ENCODE measurements around the gene NCR1.

DNA sequence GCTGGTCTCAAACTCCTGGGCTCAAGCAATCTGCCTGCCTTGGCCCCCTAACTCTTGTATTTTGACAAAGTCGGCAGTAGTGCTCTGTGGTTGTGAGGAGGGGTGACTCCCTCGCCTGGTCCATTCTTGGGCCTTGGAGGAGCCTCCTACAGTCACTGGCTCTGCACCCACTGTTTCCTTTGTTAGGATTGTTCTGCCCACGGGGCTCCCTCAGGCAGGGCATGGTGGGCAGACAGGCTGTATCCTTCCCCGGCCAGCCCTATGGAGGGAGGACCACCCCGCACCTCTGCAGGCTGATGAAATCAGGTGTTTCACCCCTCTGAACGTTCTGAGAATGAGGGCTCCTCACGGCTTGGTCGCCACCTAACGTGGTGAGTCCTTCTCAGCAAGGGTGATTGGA, 22.7 kb upstream of the NCR1 start:
- TF ChIP-seq EP300 (IDR thresholded peaks at IDR 0.05; ENCODE audit: borderline replicate concordance in 1 of 2, control insufficient read depth in 1 of 2, low read depth in 2 of 2, low read length in 2 of 2) (no peak), FOS (IDR thresholded peaks at IDR 0.05; ENCODE audit: borderline replicate concordance, extremely low read depth, insufficient read length) (no peak), CEBPB (IDR thresholded peaks at IDR 0.05; ENCODE audit: borderline replicate concordance in 1 of 2, low read depth in 2 of 2, low read length in 2 of 2) (no peak), CBFB (IDR thresholded peaks at IDR 0.05; ENCODE audit: low read depth) (no peak), TCF7 (IDR thresholded peaks at IDR 0.05; ENCODE audit: borderline replicate concordance) (no peak), MEF2A (IDR thresholded peaks at IDR 0.05; ENCODE audit: insufficient read depth, low read depth, low read length) (no peak), POLR2A (IDR thresholded peaks at IDR 0.05; ENCODE audit: low read depth, low read length) (no peak), NR2C1 (IDR thresholded peaks at IDR 0.05) (no peak), RCOR1 (conservative IDR thresholded peaks at IDR 0.05; ENCODE audit: low read depth, low read length) (no peak), SPI1 (IDR thresholded peaks at IDR 0.05; ENCODE audit: borderline replicate concordance, insufficient read depth, low read depth, low read length) (no peak)
- TF ChIP-seq, protein P1, sequence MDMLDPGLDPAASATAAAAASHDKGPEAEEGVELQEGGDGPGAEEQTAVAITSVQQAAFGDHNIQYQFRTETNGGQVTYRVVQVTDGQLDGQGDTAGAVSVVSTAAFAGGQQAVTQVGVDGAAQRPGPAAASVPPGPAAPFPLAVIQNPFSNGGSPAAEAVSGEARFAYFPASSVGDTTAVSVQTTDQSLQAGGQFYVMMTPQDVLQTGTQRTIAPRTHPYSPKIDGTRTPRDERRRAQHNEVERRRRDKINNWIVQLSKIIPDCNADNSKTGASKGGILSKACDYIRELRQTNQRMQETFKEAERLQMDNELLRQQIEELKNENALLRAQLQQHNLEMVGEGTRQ (IDR thresholded peaks at IDR 0.05; ENCODE audit: borderline replicate concordance, low read depth, low read length) = no peak
- TF ChIP-seq, protein P2, sequence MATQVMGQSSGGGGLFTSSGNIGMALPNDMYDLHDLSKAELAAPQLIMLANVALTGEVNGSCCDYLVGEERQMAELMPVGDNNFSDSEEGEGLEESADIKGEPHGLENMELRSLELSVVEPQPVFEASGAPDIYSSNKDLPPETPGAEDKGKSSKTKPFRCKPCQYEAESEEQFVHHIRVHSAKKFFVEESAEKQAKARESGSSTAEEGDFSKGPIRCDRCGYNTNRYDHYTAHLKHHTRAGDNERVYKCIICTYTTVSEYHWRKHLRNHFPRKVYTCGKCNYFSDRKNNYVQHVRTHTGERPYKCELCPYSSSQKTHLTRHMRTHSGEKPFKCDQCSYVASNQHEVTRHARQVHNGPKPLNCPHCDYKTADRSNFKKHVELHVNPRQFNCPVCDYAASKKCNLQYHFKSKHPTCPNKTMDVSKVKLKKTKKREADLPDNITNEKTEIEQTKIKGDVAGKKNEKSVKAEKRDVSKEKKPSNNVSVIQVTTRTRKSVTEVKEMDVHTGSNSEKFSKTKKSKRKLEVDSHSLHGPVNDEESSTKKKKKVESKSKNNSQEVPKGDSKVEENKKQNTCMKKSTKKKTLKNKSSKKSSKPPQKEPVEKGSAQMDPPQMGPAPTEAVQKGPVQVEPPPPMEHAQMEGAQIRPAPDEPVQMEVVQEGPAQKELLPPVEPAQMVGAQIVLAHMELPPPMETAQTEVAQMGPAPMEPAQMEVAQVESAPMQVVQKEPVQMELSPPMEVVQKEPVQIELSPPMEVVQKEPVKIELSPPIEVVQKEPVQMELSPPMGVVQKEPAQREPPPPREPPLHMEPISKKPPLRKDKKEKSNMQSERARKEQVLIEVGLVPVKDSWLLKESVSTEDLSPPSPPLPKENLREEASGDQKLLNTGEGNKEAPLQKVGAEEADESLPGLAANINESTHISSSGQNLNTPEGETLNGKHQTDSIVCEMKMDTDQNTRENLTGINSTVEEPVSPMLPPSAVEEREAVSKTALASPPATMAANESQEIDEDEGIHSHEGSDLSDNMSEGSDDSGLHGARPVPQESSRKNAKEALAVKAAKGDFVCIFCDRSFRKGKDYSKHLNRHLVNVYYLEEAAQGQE (IDR thresholded peaks at IDR 0.05; ENCODE audit: low read depth, low read length) = no peak
- TF ChIP-seq, protein P3, sequence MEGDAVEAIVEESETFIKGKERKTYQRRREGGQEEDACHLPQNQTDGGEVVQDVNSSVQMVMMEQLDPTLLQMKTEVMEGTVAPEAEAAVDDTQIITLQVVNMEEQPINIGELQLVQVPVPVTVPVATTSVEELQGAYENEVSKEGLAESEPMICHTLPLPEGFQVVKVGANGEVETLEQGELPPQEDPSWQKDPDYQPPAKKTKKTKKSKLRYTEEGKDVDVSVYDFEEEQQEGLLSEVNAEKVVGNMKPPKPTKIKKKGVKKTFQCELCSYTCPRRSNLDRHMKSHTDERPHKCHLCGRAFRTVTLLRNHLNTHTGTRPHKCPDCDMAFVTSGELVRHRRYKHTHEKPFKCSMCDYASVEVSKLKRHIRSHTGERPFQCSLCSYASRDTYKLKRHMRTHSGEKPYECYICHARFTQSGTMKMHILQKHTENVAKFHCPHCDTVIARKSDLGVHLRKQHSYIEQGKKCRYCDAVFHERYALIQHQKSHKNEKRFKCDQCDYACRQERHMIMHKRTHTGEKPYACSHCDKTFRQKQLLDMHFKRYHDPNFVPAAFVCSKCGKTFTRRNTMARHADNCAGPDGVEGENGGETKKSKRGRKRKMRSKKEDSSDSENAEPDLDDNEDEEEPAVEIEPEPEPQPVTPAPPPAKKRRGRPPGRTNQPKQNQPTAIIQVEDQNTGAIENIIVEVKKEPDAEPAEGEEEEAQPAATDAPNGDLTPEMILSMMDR (IDR thresholded peaks at IDR 0.05 in 2 of 3, conservative IDR thresholded peaks at IDR 0.05 in 1 of 3; ENCODE audit: control insufficient read depth in 2 of 3, extremely low read depth in 1 of 3, insufficient read depth in 1 of 3, low read depth in 3 of 3, low read length in 3 of 3) = no peak
- TF ChIP-seq, protein P4, sequence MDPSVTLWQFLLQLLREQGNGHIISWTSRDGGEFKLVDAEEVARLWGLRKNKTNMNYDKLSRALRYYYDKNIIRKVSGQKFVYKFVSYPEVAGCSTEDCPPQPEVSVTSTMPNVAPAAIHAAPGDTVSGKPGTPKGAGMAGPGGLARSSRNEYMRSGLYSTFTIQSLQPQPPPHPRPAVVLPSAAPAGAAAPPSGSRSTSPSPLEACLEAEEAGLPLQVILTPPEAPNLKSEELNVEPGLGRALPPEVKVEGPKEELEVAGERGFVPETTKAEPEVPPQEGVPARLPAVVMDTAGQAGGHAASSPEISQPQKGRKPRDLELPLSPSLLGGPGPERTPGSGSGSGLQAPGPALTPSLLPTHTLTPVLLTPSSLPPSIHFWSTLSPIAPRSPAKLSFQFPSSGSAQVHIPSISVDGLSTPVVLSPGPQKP (IDR thresholded peaks at IDR 0.05; ENCODE audit: low read depth, low read length) = no peak
